Hematopoietic multipotent progenitor cell treated with erythropoietin and hydrocortisone succinate and interleukin-3 and kit ligand, for 6 days (in vitro differentiated cells): Measurements from ENCODE around the gene CFAP100.

Source experiments
- DNase-seq: peaks from one replicate; pipeline ENCODE4 v3.0.0-alpha.2; 2015

CFAP100 gene

DNA sequence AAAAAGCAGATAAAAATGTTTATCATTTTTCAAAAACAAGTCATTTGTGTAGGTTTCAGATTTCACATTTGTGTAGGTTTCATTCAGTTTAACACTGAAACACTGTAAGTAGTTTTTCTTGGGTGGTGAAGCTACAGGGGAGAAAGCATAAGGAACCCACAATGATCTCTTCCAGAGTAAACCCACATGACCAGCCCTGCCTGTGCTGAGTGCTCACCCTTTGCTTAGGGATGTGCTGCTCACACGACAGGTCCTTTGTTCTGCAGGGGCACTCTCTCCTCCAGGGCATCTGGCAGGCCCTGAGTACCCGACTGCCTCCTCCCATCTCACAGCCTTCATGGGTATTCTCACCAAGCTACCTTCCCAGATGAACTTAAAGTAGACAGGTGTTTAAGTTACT is 52.1 kb downstream of the CFAP100 start:
- no peak for DNase-seq

DNA sequence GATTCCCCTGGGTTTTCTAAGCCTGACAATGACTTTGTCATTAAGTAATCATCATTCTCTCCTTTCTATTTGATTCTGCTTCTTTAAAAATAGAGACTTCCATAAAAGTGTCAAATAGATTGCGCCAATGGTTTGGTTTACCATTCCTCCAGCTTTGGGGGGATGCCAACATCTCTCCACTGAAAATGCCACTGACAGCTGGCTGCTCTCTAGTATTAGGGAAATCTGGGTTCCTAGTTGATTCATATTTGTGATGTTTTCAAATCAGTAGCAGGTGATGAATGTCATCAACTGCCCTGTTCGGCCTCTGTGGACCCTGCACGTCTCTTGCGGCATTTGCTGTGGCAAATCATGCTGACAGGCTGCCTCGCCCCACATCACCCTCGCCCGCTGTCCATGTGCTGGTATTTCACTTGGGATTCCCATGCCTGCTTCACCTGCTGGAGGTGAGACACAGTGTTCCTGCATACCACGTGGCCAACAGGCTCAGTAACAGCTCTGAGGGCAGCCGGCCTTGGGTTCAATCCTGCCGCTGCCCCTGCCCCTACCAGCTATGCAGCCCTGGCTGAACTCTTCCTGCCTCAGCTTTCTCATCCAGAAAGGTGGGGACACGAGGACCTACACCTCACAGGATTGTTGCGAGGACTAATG is 52.9 kb downstream of the CFAP100 start:
- DNase-seq = no peak

DNA sequence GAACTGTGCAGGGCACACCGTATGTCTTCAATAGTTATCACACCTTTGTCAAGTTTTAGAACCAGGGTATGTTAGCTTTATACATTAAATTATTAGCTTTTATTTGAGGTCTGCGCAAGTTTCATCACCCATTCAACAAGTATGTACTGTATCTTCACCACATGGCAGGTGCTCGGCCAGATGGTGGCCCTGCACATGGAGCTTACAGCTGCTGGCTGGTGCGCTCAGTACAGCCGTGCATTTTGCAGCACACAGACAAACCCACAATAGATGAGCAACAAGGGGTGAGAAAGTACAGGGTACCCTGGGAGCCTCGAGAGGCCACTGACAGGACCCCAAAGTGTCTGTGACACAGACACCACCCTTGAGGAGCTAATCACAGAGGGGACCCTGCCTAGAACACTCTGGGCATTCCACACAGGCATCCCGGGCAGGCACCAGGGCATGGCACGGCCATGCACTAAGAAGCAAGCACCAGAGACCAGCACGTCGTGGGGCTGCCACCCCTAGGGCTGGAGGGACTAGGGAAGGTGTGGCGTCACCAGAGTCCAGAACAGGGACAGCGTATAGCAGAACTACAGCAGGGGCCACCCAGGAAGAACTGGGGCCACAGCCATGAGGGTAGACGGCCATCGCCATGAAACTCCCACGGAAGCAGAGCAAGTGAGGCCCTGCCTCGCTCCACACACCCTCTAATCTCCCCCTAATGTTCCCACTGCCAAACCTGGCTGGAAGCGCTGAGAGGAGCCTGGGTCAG is 53.6 kb downstream of the CFAP100 start:
- no peak for DNase-seq

DNA sequence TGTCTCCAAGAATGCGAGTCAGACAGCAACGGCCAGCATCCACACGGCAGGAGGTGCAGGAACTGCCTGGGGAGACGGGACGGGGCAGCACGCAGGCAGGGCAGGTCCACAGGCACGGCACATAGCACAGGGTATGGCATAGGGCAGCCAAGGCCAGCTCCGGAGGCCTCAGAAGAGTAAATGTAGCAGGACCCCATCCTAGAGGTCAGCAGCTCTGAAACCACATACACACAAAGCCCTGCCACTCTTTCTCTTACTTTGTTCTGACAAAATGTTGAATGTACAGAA is 54.1 kb downstream of the CFAP100 start:
- DNase-seq = no peak

DNA sequence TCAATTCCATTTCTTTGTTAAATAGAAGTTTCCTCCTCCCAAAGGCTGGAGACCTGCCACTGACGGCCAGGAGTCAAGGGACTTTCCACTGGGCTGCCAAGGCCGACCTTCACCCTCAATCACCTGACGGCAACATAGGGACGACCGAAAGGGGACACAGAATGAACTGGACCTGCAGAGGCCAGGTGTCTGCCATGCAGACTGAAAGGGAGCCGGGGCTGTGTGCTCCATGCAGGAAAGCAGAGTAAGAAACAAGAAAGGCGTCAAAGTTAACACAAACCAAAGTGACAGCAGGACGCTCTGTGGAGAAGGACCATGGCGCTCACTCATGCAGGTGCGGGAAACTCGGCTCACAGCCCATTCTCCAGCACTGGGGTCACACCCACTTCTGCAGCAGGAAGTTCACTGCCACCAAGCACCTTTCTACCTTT is 54.9 kb downstream of the CFAP100 start:
- no peak for DNase-seq

DNA sequence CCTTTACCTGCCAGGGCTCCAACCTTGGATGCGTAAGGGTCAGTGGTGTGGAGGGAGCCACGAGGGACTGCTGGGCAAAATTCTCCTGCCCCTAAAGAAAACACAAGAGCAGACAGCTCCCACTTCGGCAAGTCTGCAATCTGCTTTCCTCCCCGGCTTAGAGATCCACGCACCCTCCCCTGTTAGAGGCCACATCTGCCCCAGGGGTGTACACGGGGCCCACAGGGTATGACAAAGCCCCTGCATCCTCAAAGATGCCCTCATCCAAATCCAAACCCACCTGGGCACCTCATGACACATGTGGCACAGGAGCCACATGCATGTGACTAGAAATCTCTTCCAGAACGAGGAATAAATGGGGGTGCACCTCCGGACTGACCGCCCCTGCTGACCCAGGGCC is 55.5 kb downstream of the CFAP100 start:
- DNase-seq = no peak

DNA sequence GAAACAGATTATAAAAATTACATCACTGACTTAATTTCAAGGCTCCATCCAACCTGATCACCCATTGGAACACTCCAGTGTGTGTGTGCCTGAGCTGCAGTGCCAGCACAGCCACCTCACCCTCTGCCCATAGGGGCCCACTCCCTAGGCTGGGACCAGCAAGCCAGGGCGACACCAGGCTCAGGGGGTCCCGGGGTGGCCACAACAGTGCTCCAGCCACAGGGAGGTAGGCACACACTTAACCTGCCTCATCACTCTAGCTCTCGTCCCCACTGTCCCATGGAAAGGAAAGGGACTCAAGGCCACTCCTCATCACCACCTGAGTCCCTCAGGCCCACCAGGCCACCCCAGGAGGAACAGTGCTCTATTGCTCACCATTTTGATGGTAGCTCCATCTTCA is 56.0 kb downstream of the CFAP100 start:
- no peak for DNase-seq

DNA sequence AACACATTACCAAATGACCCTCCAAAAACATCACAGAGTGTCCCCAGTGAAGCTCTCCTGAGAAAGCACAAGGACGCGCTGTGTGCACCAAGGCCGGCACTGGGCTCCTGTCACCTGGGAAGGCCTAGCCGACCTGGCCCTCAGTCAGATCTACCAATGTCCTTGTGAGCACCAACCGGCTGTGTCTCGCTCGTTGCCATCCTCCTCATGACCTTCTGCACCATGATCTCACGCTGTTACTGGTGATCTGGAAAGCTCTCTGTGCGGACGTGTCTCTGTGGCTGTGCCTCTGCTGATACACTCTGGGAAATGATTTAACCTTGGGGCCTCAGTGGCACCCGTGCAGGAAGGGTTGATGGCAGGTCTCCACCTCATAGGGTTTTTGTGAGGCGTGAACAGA is 56.8 kb downstream of the CFAP100 start:
- no peak for DNase-seq

DNA sequence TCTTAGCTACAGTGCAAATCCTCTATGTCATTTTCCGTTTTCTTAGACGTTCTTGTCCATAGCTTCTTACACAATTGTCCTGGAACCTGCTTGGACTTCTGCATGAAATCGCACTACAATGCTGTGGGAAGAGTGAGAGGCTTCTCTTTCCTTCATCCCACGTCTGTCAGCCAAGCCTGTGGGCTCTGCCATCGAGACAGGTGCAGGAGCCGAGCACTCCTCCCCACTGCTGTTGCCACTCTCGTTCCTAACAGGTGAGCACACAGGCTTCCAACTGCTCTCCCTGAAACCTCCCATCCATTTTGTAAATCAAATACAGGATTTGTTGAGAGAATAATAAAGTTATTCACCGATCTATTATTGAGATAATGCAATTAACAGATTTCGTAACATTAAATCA is 57.5 kb downstream of the CFAP100 start:
- DNase-seq = no peak

DNA sequence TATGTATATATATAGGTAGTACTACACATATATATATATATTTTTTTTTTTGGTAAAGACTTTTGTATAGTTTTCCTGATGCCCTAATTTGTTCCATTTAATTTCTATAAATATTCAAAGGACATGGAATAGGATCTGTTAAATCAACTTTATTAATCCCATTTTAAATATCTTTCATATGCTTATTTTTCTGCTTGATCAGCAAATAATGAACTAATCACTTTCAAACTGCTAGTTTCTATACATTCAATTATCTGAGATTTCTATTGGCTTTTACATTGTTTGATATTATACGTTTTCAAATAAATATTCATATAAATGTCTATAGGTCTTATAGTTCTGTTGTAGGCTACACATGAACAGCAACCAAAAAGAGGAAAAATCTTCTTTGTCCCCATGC is 59.3 kb downstream of the CFAP100 start:
- no peak for DNase-seq

DNA sequence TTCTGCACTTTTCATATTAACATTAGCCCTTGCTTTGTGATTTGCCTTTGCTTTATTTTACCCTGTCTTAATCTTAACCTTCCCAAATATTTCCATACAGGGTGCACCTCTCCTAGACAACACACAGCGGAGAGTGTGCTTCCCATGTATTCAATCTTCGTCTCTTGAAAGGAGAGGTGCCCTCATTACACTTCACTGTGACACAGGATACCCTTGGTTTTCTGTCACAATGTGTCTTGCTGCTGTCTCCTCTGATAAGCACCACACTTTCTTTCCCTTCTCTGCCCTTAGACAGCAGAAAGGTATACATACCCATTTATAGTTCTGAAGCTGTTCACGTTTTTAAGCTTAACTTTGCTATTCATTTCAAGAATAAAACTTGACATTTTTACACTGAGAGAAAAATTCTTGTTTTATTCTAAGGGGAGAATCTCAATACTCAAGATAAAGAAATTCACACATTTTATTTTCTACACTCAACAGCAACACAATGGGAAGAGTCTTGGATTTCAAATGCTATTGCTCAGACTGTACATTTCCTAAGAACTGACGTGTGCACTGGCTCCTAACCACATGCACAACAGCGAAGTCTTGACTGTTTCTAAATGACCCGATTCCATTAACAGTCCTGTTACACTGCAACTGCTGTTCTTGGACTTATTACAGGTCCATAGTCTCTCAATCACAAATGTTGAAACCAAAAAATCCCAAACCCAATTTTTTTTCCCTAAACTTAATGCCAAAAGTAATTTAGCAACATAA is 59.9 kb downstream of the CFAP100 start:
- no peak for DNase-seq

DNA sequence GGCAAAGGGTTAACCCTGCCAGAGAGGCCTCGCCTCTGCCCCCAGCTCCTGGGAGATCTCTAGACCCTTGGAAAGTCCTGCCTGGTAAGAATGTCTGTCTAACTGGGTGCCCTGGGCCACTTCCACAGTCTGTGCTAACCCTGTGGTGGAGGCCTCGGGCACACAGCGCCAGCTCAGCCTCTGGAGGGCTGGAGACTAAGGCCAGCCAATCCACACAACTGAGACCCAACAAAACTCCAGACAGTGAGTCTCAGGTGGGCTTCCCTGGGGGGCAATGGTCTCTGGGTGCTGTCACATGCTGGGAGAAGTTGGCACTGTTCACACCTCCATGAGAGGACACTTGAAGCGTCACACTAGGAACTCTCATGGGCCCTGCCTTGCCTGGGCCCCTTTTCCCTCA is 61.5 kb downstream of the CFAP100 start:
- no peak for DNase-seq

DNA sequence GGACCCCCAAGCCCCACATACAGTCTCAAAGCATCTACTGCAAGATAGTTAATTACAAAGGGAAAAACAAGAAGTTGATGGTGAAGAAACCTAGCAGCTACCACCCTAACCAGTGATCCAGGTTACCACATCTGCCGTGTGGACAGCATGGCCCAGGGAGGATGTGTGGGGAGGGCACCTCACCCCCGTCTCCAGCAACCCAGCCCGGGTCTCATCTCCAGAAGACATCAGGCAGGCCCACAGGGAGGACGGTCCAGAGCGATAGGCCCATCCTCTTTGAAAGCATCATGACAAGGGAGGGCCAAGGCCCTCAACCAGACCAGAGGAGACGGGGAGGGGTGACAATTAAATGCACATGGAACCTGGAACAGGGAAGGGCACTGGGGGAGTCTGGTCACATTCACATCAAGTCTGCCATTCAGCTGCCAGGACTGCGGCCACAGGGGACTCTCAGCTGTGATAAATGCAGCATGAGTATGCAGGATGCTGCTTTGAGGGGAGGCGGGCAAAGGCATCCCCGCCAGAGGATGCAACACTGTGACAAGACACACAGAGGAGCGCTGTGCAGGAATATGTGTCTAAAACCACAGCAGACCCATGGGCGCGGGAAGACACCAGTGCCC is 62.2 kb downstream of the CFAP100 start:
- no peak for DNase-seq

DNA sequence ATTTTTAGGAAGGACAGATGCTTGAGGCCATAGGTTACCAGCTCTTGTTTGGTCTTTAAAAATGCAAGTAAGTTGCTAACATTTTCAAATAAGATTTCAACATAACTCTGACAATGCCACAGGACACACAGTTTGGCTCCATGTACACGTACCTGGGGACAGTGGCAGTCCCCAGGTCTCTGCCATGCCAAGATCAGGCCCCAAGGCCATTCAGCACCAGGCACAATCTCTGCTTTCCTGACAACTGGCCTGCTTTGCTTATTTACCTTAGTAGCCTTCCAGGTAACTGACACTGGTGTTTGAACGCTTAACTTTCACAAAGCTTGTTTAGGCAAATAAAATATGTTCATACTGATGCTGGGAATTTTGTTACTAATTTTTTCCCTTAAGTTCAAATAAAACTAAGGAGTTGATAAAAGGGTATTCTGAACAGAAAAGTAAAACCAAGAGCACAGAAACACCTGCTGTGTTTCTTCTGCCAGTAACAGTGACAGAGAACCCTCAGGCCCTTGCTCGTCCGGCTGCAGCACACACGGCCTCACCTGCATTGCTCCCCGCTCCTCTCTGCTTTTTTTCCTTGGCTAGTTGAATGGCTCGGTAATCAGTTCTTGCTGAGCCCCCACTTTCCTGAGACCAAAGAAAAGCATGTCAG is 64.5 kb downstream of the CFAP100 start:
- DNase-seq = no peak

DNA sequence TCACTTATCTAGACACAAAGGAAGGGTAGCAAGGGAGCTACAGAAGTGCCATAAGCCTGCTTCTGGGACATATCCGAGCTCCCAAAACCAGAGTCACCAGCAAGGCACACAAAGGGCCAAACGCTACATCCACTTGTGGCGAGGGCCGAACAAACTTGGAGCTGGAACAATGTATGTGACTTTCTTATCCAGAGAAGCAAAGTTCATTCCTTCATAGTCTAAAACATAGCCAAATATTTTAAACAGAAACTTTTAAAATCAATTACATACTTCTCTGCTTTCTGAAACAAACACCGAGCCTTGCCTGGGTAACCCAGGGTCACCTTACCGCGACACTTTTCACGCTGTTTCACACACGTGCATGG is 65.0 kb downstream of the CFAP100 start:
- DNase-seq = no peak

DNA sequence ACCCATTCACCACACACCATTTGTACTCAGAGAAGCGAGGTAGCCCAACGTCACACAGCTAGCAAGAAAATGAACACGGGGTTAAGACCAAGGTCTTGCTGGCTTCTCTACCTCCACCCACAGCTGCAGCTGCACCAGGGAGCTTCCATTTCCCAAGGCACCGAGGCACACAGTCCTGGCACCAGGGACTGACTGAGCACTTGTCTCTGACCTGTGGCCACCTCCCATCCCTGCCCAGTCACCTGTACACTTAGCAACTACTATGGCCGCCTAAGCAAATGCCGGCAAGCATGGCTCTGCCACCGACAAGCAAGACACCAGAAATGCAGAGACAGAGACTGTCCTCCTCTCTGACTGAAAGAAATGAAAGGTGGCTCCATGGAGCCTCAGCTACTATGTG is 65.7 kb downstream of the CFAP100 start:
- no peak for DNase-seq

DNA sequence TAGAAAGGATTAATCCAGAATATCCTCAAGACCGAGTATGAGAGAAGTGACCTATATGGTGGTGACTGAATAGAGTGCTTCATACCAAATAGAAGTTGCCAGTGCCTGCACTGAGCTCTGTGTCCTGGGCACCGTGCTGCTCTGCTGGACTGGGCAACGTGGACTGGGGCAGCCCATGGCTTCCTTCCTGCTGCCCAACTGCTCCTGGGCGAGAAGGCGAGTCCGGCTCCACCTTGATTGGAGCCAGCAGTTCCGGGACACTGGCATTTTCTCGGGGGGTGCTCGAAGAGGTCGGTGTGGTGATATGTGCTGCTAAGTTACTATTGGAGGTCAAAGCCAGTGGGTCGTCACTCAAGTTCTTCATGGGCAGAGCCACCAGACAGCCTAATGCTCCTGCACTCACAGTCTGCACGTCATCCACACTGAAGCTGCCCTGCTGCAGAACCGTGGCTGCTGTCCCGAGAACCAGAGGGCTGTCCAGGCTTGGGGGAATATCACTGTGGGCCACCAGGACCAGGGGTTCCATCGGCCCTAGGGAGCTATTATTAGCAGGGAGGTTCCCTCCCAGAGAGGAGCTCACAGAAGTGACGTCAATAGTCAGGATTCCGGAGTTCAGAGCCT is 66.9 kb downstream of the CFAP100 start:
- no peak for DNase-seq

DNA sequence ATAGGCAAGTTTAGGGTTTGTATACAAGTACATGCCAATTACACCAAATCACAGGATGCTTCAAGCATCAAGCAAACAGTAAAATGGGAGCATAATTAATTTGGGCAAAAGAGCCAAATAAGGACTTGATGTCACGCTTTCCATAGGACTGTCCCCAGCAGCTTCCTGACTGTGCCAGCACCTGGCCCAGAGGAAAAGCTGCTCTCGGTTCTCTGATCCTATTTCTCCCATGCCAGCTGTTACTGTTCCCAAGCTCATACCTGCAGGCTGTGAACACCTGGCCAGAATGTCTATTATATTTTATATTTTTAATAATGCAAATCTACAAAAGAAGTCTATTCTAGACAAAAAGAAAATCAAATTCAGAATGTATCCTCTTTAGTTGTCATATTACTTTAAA is 68.8 kb downstream of the CFAP100 start:
- DNase-seq = no peak

DNA sequence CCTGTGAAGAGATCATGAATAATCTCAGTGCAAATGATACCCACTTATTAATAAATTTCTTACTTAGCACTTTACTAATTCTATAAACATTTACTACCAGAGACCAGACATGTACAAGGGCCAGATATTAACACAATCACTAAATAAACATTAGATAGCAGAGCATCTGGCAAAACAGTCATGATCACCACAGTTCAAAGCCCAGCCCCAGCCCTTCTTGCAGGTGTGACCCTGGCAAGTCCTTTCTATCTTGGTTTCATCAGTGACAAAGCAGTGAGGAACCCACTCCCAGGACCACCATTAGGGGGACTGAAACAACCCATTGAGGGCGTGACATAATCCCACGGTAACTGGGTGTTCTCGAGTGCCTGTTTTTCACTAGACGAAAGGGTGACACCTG is 69.4 kb downstream of the CFAP100 start:
- DNase-seq = no peak

DNA sequence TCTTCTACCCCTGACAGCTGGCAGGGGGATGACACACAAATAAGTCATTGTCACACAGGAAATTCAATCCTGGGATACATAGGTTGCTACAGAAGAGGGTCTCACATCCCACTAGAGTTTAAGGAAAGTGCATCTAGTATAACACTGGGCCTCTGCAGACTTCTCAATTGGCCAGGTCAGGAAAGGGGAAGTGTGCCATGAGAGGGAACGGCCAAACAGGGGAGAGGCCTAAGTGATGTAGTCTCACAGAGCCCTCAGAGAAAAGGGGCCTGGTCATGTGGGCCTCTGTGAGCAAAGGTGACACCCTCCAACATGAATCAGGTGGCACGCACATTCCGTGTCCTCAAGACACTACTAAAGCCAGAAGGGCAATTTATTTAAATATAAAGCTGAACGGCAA is 69.8 kb downstream of the CFAP100 start:
- DNase-seq = no peak

DNA sequence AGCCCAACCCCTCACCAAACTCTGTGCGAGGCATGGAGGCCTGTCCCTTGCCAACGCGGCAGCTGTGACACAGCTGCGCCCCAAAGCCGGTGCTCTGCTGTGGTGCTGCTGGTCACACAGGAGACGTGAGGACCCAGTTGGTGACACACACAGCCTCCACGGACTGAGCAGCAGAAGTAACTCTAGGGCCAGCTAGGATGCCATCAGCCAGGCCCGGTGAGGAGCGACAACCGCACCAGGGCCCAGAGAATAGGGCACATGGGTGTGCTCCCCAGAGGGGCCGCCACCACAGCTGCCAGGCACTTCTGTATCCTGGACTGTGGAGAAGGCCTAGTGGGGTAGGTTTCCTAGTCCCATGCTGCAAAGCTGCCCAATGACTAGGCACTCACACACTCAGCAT is 70.3 kb downstream of the CFAP100 start:
- no peak for DNase-seq

DNA sequence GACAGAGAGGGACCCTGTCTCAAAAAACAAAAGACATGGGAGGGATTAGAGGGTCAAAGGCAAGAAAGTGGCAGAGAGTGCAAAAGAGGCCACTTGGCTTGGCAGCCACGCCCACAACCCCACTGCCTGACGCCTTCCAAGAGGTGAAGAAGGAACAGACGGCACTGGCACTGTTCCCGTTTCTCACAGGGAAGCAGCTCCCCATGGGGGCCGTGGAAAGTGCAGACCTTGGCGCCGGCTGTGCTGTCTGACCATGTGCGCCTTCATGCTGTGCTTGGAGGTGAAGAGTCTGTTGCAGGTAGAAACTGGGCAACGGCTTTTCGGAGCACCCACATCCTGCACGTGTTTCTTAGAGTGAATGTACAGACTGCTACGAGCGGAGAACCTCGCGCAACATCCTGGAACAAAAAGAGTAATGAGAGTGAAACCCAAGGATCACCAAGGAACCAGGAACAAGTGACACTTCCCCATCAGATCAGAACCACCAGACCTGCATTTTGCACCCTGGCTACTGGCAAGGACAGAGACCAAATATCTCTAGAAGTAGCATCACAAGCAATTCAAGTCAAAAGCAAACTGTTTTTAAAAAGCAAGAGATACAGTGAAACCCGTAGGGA is 71.3 kb downstream of the CFAP100 start:
- no peak for DNase-seq
